ENCODE measurements around the gene UBE2H. TPM values are rescaled to one million over a fixed set of nuclear protein-coding genes. Genes with fewer than 3 reads are reported as not detected.

The UBE2H gene
- total RNA-seq, 1 donor from 2014 or later, result 92.3 TPM

GRCh38 chr7:129803546-129804081 lies 149.1 kb downstream of the UBE2H start:
- TF ChIP-seq CTCF (IDR thresholded peaks at IDR 0.05; ENCODE audit: unreplicated experiment), result no peak
- Mint-ChIP-seq H3K27ac (ENCODE audit: unreplicated experiment) (no peak overlapping the region), H3K36me3 (ENCODE audit: low read depth, unreplicated experiment) (peaks cover 3% of the 10 kb centered on the region), H3K27me3 (ENCODE audit: unreplicated experiment) (peaks cover 4% of the 10 kb centered on the region), H3K4me3 (ENCODE audit: unreplicated experiment) (no peak overlapping the region), H3K4me1 (ENCODE audit: unreplicated experiment) (no peaks in the 10 kb centered on the region), H3K9me3 (ENCODE audit: unreplicated experiment) (no peaks in the 10 kb centered on the region)
- no peak for DNase-seq (ENCODE audit: low spot score)

- TF ChIP-seq CTCF (IDR thresholded peaks at IDR 0.05; ENCODE audit: unreplicated experiment), result no peak
- Mint-ChIP-seq H3K4me3 (ENCODE audit: unreplicated experiment) (no peak overlapping the region), H3K4me1 (ENCODE audit: unreplicated experiment) (no peaks in the 10 kb centered on the region), H3K27ac (ENCODE audit: unreplicated experiment) (no peak overlapping the region), H3K9me3 (ENCODE audit: unreplicated experiment) (no peaks in the 10 kb centered on the region), H3K36me3 (ENCODE audit: low read depth, unreplicated experiment) (peaks cover 6% of the 10 kb centered on the region), H3K27me3 (ENCODE audit: unreplicated experiment) (peaks cover 6% of the 10 kb centered on the region)
- DNase-seq (ENCODE audit: low spot score), result no peak
Observed at GRCh38 chr7:129801882-129802281, 150.9 kb downstream of the UBE2H start.

GRCh38 chr7:129800901-129801300 lies 151.9 kb downstream of the UBE2H start:
- Mint-ChIP-seq H3K4me1 (ENCODE audit: unreplicated experiment) (no peaks in the 10 kb centered on the region), H3K27me3 (ENCODE audit: unreplicated experiment) (peaks cover 7% of the 10 kb centered on the region), H3K9me3 (ENCODE audit: unreplicated experiment) (no peaks in the 10 kb centered on the region), H3K27ac (ENCODE audit: unreplicated experiment) (no peak overlapping the region), H3K36me3 (ENCODE audit: low read depth, unreplicated experiment) (peaks cover 6% of the 10 kb centered on the region), H3K4me3 (ENCODE audit: unreplicated experiment) (no peak overlapping the region)
- DNase-seq (ENCODE audit: low spot score), result no peak
- TF ChIP-seq CTCF (IDR thresholded peaks at IDR 0.05; ENCODE audit: unreplicated experiment), result no peak

- no peaks in the 10 kb centered on the region for H3K4me1 Mint-ChIP-seq (ENCODE audit: unreplicated experiment)
- H3K36me3 Mint-ChIP-seq (ENCODE audit: low read depth, unreplicated experiment), result peaks cover 6% of the 10 kb centered on the region
- H3K27me3 Mint-ChIP-seq (ENCODE audit: unreplicated experiment), result peaks cover 7% of the 10 kb centered on the region
- H3K4me3 Mint-ChIP-seq (ENCODE audit: unreplicated experiment), result no peak overlapping the region
- H3K9me3 Mint-ChIP-seq (ENCODE audit: unreplicated experiment), result no peaks in the 10 kb centered on the region
- no peak overlapping the region for H3K27ac Mint-ChIP-seq (ENCODE audit: unreplicated experiment)
- DNase-seq (ENCODE audit: low spot score), result no peak
- TF ChIP-seq CTCF (IDR thresholded peaks at IDR 0.05; ENCODE audit: unreplicated experiment), result no peak
Observed at GRCh38 chr7:129799350-129799955, 153.3 kb downstream of the UBE2H start.

- DNase-seq (ENCODE audit: low spot score), result no peak
- no peaks in the 10 kb centered on the region for H3K9me3 Mint-ChIP-seq (ENCODE audit: unreplicated experiment)
- H3K4me1 Mint-ChIP-seq (ENCODE audit: unreplicated experiment), result no peaks in the 10 kb centered on the region
- H3K27me3 Mint-ChIP-seq (ENCODE audit: unreplicated experiment), result peaks cover 7% of the 10 kb centered on the region
- no peak for TF ChIP-seq CTCF (IDR thresholded peaks at IDR 0.05; ENCODE audit: unreplicated experiment)
- peaks cover 6% of the 10 kb centered on the region for H3K36me3 Mint-ChIP-seq (ENCODE audit: low read depth, unreplicated experiment)
- no peak overlapping the region for H3K4me3 Mint-ChIP-seq (ENCODE audit: unreplicated experiment)
- H3K27ac Mint-ChIP-seq (ENCODE audit: unreplicated experiment), result no peak overlapping the region
Observed at GRCh38 chr7:129798616-129799349, 154.0 kb downstream of the UBE2H start.

Measured in endothelial cell (in vitro differentiated cells).